CD4-positive, alpha-beta T cell treated with Interferon gamma for 1 hour (primary cell): ENCODE data around the gene CACNA1B.

Experiments
- DNase-seq: peaks from one replicate; pipeline ENCODE4 v3.0.0-alpha.2; 2020

Gene CACNA1B

DNA sequence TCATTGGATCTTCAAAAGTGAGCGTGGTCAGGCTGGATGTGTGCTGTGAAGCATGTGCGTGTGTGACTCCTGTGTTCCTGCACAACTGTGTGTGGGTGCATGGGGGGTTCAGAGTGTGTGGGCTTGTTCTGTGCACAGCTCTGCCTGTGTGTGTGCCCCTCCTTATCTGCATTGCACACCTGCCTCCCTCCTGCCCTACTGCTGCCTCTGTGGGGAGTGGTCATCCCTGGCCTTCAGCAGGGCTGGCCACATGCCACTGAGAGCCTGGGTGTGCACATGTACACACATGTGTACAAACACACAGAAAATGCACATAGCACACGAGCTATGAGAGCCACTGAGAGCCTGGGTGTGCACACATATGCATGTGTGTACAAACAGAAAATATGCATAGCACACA, 92.1 kb downstream of the CACNA1B start:
- no peak for DNase-seq

DNA sequence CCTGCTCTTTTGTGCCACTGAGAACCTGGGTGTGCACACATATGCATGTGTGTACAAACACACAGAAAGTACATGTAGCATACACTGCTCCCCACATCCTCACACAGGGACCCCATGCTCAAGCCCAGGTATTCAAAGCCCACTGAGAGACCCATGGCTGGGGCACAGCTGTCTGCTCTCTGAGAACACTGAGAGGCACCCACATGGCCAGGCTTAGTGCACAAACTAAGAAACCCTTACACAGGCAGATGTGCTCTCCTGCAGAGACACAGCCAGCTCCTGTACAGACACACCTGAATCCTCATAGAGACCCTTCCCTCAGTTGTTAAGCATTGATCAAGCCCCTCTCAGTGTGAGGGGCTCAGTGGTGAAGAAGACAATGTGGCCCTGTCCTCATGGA, 92.5 kb downstream of the CACNA1B start:
- no peak for DNase-seq

DNA sequence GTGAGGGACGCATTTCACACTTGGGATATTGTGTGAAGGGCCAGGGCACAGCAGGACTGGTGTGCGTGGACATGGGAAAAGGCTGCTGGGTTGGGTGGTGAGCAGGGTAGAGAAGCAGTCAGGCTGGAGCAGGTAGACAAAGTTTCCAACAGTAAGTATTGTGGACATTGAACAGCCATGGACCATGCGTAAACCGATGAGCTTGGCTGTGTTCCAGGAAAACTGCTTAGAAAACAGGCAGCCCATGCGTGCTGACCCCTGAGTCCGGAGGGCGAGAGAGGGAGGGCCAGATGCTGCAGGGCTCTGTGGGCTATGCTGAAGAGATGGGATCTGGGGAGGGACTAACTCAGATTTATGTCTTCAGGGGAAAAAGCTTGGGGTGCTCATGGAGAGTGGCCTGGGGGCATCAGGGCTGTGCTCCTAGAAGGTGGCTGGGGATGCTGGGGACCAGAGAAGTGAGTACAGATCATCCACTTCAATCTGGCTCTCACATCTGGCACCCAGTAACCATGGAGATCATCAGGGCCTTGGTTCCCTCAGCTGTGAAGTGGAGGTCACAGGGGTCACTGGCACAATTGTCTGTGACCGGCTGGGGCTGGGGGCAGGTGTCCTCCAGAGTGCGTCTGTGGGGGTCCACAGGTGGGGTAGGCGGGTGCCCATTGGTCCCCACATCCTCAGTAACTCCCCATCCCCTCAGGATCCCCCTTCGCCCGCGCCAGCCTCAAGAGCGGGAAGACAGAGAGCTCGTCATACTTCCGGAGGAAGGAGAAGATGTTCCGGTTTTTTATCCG, 93.3 kb downstream of the CACNA1B start:
- no peak for DNase-seq

DNA sequence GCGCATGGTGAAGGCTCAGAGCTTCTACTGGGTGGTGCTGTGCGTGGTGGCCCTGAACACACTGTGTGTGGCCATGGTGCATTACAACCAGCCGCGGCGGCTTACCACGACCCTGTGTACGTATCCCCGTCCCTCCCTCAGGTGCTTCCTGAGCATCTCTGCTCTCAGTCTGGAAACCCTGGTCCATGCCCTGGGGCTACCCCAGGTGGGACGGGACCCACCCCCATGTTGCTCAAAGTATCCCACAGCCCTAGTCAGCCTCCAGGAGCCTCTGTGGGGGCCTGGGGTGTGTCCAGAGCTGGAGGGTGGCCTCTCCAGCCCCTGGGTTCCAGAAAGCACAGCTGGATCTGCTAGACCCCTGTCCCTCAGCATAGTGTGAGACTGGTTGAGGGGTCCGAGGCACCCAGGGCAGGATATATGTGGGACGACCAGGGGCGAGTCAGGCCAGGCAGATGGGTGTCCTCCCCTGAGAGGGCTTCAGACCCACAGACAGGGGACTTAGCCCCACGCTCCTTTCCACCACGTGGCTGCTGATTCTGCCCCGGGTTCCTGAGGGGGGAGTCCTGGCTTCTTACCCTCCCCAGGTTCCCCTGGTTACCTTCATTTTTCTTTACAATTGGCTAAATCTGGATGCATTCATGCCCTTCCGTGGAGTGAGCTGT, 94.0 kb downstream of the CACNA1B start:
- no peak for DNase-seq

DNA sequence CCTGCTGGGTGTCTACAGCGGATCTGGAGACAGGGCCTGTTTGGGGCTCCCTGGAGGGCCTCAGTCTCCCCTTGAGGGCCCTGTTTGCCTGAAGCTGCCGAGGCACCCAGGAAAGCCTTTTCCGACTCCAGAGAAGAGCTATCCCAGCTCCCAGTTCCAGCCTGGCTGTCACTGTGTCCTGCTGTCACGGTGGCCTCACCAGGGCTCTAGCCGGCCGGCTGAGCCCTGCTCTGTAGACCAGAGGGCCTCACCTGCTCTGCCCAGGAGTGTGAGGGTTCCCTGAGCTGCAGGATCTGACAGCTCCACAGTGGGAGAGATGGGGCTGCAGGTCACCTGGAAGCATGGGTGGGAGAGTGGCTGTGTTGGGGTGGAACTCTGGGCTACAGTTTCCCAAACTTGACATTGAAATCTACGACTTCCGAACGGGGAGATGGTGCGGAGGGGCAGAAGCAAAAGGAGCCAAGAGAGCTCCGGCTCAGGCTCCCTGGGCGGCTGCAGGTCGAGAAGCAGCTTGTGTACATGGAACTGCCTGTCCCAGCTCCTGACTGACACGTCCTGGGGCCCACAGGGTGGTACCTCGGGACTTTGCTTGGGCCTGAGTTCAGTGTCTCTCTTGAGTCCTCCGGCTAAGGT, 94.9 kb downstream of the CACNA1B start:
- no peak for DNase-seq

DNA sequence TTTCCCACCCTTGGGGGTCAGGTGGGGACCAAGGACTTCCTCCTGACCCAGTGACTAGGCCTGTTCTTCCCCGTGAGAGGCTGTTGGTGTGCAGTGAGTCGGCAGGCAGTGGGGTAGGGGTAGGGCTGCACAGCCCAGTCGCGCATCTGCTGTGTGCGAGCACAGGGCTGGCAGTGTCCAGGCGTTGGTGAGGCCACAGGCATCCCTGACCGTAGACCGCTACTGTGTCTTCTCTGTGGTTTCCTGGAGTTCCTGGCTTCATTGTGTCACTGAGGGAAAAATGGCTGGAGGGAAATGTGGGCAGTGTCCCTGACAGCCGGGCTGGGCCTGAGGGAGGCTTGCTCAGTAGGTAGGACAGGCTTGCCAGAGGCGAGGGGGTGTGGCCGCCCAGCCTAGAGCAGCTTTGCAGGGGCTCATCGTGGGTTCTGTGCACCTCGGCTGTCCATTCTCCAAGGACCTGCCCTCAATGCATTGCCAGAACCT, 95.4 kb downstream of the CACNA1B start:
- no peak for DNase-seq

DNA sequence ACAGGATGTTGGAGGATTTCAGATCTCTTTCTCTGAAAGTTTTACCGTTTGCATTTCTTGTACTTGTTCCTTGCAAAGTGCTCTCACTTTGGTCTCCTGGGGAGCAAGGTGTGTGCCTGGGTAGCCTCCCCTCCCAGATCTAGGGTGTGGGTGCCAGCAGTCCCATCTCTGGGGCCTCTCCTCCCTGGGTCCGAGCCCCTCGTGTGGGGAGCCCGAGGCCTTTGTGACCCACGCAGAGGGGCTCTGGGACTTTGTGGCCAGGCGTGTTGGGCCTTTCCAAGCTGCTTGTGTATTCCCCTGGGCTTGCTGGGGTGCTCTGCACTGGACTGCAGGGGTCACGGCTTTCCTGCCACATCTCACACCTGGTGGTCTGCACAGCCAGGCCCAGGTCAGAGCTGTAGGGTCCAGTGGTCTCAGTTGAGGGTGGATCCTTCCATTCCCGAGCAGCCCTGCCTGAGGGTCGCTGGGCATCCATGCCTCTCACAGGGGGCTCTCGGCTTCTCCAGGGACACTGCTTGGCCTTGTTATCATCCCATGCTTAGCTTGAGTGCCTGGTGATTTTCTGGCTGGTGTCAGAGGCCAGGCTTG, 96.3 kb downstream of the CACNA1B start:
- DNase-seq, result no peak

DNA sequence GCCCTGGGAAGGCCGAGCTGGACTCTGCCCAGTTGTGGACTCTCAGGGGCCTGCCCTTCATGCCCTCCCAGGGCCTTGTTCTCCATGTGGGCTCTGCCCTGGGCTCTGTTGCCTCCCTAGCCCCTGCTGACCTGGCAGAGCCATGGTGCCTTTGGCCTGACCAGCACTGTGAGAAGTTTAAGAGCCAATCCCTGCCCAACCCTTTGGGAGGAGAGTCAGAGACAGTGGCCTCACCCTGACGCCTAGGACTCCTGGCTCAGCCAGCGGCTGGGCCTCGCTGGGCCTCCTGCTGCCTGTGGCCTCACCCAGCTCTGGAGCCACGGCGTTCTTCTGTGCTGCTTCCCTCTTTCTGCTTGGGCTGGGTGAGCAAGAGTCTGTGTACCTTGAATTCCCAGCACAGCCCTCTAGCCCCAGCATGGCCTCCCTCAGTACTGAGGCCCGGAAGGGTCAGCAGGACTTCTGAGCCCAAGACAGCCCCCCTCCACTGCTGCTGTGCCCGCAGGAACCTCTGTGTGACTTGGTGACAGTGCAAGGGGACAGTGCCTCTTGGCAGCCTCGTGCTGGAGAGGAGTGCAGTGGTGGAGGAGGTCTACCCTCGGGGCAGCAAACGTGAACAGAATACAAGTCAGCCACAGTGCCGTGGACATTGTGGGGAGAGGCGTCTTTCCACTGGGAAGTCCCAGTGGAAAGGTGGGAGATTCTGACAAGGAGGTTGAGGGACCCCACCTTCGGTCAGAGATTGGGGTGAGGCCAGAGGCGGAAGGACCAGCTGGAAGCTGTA, 97.4 kb downstream of the CACNA1B start:
- no peak for DNase-seq

DNA sequence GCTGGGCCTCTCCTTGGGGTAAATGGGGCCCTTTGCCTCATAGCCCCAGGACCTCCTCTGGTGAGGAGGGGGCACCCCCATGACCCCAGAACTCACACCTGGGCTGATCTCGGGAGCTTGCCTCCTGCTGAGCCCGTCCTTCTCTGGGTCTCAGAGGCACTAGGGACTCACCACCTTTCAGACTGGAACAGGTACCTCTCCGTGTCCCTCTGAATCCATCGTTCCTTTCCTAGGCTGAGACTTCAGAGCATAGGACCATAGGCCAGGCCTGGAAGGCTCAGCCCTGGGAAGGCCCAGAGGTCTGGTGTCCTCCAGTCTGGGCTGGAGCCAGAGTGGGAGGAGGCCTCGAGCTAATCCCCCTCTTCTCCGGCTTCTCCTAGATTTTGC, 97.9 kb downstream of the CACNA1B start:
- DNase-seq, result no peak

DNA sequence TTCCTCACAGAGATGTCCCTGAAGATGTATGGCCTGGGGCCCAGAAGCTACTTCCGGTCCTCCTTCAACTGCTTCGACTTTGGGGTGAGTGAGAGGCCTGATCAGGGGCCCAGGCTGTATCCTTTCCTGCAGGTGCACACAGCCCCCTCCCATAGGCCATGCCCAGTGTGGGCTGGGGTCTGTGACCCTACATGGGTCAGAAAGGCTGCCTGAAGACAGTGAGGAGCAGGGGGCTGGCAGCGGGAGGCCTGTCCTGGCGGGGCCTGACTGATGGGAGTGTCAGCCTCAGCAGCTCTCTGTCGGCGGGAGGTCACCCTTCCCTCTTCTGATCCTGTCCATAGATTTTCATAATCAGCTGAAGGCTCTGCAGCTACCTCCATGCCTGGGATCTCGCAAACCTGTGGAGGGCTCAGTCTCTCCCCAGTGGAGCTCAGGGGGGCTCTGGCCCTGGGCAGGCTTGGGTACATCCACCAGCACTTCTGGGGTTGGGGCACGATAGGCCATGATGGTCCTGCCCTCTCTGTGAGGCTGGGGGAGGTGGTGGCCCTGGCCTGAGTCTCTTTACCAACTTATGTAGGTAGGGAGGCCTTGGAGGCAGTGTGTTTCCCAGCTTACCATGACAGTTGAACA, 98.5 kb downstream of the CACNA1B start:
- DNase-seq, result no peak

DNA sequence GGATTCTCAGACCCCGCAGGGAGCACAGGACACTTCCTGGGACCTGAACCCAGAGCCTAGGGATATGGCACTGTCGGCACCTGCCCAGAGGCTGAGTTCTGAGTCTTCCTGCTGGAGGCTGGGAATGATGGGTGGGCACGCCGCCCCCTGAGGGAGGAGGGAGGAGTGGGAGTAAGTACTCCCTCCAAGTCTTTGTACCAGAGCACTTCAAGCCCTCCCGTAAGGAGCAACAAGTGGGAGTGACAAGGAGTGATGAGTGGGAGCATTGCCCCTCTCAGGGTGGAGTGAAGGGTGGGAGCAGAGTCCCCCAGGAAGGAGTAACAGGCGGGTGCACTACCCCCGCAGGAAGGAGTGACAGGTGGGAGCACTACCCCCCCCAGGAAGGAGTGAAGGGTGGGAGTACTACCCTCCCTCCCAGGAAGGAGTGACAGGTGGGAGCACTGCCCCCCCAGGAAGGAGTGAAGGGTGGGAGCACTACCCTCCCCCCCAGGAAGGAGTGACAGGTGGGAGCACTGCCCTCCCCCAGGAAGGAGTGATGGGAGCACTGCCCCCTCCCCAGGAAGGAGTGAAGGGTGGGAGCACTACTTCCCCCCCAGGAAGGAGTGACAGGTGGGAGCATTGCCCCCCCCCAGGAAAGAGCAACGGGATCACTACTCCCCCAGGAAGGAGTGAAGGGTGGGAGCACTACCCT, 100.1 kb downstream of the CACNA1B start:
- no peak for DNase-seq

DNA sequence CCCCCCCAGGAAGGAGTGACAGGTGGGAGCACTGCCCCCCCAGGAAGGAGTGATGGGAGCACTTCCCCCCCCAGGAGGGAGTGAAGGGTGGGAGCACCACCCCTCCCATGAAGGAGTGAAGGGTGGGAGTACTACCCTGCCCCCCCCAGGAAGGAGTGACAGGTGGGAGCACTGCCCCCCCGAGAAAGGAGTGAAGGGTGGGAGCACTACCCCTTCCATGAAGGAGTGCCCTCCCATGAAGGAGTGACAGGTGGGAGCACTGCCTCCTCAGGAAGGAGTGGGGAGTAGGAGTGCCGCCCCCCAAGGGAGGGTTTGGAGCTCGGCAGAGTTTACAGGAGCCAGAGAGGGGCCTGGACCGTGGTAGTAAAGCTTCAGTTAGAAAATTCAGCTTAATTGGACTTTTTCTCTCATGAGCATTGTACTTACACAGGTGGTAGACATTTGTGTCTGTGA, 100.7 kb downstream of the CACNA1B start:
- DNase-seq, result no peak

DNA sequence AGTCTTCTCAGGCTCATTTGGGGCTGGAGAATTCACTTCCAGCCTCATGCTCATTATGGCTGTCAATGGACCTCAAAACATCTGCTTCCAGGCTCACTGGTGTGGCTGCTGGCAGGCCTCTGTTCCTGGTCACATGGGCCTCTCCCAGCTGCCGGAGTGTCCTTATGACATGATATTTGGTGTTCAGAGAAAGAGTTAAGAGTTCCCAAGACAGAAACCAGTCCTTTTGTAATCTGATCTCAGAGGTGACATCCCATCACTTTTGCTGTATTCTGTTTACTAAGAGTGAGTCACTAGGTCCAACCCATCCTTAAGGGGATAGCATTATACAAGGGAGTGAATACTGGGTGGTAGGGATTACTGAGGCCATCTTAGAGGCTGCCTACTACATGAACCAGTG, 104.6 kb downstream of the CACNA1B start:
- DNase-seq, result no peak

DNA sequence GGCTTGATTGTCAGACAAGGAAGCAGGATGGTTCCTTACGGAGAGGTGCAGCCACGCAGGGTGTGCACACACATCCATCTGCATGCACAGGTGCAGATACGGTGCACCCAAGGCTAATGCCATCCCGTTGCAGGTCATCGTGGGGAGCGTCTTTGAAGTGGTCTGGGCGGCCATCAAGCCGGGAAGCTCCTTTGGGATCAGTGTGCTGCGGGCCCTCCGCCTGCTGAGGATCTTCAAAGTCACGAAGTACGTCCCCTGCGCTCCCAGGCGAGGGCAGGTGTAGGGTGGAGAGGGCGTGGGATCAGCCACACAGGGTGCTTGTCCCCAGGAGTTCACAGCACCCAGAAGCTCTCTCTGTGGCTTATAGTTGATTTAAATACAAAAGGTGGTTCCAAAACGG, 106.4 kb downstream of the CACNA1B start:
- DNase-seq, result no peak

DNA sequence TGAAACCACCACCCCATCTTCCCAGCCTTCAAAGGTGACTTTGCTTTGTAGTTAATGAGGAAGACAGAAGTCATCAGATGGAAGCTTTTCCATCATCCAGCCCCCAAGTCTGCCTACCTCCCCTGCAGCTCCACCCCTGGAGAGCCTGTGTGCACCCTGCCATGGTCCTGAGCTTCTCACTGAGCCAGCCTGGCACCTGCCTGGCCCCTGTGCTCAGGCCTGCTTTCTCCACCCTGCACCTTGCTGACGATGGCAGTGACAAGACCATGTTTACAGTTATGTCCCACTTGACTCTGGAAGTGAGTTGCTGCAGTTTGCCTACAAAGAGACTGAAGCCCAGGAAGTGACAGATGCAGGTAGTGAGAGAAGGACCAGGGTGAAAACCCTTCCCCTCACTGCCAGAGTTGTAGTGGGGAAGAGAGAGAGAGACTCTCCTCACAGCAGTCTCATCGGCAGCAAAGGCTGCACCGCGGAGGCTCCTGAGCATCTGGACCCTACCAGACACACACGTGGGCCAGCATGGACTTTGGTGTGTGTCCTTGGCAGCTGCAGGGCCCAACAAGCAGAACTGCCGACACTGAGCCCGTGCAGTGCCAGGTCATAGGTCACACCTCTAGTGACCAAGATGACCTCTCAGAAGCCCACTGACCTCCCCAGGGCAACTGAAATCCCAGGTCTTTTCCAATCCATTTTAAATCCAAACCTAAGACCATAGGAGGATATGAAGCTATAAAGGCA, 107.1 kb downstream of the CACNA1B start:
- no peak for DNase-seq

DNA sequence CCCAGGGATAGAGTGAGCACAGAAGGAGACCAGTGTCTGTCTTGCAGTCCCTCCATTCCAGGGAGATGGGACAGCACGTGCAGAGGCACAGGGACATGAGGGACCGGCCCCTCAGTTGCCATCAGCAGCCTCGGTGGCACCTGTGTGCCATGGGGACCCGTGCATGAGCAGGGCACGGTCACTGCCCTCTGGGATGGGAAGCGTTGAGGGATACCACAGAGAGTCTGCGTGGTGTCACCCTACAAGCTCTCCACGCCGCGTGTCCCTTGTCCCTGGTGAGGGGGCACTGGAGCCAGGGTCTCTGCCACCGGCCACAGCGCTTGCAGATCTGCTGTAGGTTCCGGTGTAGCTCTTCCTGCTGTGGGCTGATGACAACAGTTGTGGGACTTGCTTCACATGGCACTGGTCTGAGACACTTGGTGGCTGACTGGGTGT, 108.1 kb downstream of the CACNA1B start:
- DNase-seq, result no peak

DNA sequence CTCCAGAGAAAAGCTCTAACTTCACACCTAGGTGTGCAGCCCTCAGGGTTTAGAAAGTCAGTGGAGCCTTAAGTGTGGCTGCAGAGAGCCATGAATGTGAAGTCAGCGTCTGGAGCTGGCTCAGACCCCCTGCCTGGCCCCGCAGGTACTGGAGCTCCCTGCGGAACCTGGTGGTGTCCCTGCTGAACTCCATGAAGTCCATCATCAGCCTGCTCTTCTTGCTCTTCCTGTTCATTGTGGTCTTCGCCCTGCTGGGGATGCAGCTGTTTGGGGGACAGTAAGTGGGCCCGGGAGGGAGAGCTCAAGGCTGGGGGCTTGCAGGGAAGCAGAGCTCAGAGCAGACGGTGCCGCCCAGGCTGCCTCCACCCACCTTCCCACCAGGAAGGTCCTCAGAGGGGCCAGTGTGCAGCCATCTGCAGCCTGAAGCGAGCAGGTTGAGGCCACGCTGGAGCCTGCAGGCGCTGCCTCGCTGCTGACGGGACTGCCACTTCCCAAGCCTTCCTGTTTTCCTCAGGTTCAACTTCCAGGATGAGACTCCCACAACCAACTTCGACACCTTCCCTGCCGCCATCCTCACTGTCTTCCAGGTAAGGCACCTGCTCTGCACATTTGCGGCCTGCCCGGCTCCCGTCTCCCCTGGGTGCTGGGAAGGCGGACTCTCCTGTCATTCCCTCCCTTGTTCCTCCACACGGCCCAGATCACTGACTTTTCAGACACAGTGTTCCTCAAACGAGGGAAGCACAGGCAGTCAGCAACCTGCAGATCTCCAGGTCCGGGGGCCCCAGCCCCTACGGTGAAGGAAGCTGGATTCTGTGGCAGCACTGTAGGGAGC, 108.9 kb downstream of the CACNA1B start:
- no peak for DNase-seq

DNA sequence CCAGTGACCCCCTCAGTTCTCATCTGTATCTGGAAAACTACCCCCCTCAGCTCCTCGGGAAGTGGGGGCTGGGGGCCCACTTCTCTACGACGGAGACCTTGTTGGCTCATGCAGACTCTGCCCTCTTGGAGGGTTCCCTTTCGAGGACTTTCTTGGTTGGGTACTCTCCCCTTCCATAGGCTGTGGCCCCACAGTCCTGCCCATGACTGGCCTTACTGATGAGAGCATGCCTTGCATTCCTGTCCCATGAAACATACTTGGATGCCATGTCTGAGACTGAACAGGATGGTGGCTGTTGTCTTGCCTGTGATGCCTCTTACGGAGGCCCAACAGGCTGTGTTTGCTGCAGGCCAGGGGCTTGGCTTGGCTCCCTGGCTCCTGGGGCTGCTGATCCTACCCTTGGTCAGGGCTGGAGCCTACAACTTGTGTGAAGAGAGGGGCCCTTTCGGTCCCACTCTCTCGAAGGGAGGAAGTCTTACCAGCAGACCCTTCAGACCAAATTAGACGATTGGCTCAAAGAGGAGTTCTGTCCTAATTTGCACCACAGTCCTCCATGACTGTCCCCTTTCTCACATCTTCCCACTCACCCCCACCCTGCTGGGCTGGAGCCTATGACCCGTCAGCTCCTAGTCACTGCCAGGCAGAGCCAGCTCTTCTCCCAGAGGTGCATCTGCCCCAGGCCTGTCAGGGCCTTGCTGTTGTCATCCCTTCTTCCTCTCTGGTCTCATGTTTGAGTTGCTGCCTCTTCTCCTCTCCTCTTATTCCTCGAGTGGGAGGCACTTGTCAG, 109.9 kb downstream of the CACNA1B start:
- DNase-seq, result no peak

DNA sequence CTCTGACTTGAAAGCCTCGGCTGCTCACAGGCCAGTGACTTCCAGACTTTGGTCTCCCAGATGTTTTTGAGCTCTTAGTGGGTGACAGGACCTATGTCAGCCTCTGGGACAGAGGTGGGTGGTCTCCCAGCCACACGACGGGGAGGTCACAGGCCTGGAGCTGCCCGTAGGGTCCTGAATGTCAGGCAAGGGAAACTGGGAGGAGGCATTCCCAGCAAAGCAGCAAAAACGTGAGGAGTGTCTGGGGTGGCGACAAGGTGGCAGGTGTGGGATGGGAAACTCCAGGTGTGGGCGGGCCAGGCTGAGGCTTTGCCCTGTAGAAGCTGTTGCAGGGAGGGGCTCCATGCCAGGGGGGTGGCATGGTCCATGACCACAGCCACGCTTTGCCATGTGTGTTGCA, 110.5 kb downstream of the CACNA1B start:
- DNase-seq, result no peak
